ENCODE results near the gene UEVLD. TPM values are rescaled to one million over a fixed set of nuclear protein-coding genes. Genes with fewer than 3 reads are reported as not detected.

UEVLD gene
- total and polyA plus RNA-seq, 2 donors (not counting 1 experiment from before 2014, with no cell fraction given): 6.3 to 12.8 TPM

DNA sequence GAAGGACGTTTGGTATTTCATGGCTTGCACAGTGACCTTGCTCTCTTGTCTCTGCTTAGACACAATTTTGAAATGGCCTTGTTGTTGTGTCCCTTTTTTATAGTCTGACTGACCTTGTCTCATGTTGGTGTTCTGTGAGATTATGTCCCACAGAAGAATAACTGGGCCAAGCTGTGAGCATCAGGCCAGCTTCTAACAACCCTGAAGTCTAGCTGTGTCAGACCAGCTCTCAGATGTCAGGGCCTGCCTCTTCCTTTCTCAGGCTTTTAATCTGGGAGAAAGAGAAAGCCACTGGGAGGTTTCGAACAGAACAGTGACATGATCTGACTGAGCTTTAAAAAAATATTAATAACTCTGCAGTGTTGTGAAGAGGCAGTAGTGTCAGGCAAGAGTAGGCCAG is 2.0 kb upstream of the UEVLD start:
- Histone ChIP-seq H3K4me3 (ENCODE audit: control extremely low read depth in 1 of 5, extremely low read depth in 1 of 5, insufficient read depth in 1 of 5, low read depth in 2 of 5, low read length in 4 of 5) (no peak overlapping the region), H3K4me1 (ENCODE audit: control insufficient read depth in 2 of 2, insufficient read depth in 2 of 2, low read length in 2 of 2) (peaks cover 13 to 17% of the 10 kb centered on the region in 2 donors), H3K4me2 (replicated peaks; ENCODE audit: low read depth, low read length, poor library complexity, severe bottlenecking) (no peak overlapping the region), H3K9me3 (ENCODE audit: control extremely low read depth in 1 of 3, control insufficient read depth in 2 of 3, insufficient read depth in 1 of 3, low read length in 2 of 3) (no peaks in the 10 kb centered on the region), H4K20me1 (ENCODE audit: control insufficient read depth, insufficient read depth, low read length, poor library complexity, severe bottlenecking) (no peaks in the 10 kb centered on the region), H3K79me2 (ENCODE audit: control insufficient read depth, insufficient read depth, low read length) (peaks cover 12% of the 10 kb centered on the region), H3K36me3 (replicated peaks in 1 of 2; ENCODE audit: control extremely low read depth in 1 of 2, control insufficient read depth in 1 of 2, extremely low read depth in 1 of 2, insufficient read depth in 2 of 2, low read length in 1 of 2) (no peaks in the 10 kb centered on the region), H3K27me3 (replicated peaks in 1 of 4; ENCODE audit: control extremely low read depth in 1 of 4, control insufficient read depth in 3 of 4, insufficient read depth in 4 of 4, low read length in 3 of 4) (no peaks in the 10 kb centered on the region), H2AFZ (ENCODE audit: insufficient read depth, low read depth, low read length, poor library complexity, severe bottlenecking) (peak overlapping the region; percentile 17), H3K9ac (ENCODE audit: low read length) (no peak overlapping the region), H3K27ac (ENCODE audit: low read length in 2 of 2) (peak overlapping the region in 1 of 2 donors; percentile 21)
- Mint-ChIP-seq H3K27me3 (no peaks in the 10 kb centered on the region), H3K4me3 (no peak overlapping the region), H3K27ac (no peak overlapping the region), H3K9me3 (ENCODE audit: insufficient read depth) (no peaks in the 10 kb centered on the region), H3K4me1 (peaks cover 3% of the 10 kb centered on the region)
- intact Hi-C loops (cut with micrococcal nuclease): no loop called here
- no peak for ATAC-seq (ENCODE audit: low read depth)
- TF ChIP-seq, protein P1, sequence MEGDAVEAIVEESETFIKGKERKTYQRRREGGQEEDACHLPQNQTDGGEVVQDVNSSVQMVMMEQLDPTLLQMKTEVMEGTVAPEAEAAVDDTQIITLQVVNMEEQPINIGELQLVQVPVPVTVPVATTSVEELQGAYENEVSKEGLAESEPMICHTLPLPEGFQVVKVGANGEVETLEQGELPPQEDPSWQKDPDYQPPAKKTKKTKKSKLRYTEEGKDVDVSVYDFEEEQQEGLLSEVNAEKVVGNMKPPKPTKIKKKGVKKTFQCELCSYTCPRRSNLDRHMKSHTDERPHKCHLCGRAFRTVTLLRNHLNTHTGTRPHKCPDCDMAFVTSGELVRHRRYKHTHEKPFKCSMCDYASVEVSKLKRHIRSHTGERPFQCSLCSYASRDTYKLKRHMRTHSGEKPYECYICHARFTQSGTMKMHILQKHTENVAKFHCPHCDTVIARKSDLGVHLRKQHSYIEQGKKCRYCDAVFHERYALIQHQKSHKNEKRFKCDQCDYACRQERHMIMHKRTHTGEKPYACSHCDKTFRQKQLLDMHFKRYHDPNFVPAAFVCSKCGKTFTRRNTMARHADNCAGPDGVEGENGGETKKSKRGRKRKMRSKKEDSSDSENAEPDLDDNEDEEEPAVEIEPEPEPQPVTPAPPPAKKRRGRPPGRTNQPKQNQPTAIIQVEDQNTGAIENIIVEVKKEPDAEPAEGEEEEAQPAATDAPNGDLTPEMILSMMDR (IDR thresholded peaks at IDR 0.05): no peak
- TF ChIP-seq EZH2 (IDR thresholded peaks at IDR 0.05; ENCODE audit: borderline replicate concordance, insufficient read depth, low read depth, low read length, poor library complexity, severe bottlenecking): no peak
- DNase-seq: no peak
- CTCF ChIA-PET: no interaction called here
- WGBS (ENCODE audit: insufficient coverage): 83% methylated on average over 2 of the region's 2 CpGs
- POLR2A ChIA-PET: no interaction called here

DNA sequence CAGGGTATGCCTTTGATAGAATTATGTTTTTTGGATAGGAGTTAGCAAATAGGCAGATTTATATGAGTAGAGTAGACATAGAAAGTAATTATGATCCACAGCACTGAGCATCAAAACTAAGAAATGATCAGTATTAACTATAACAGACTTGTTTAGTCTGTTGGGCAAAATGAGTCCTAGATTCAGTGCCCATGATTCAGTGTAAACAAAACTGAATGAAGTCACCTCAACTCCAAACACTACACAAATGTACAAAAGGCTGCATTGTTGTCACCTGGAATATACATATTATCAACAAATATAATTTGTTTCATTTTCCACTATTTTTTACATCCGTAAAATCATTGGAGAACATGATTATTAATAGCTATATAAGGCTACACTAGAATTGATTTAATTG is 6.7 kb downstream of the UEVLD start:
- intact Hi-C loops (cut with micrococcal nuclease): no loop called here
- H3K9me3 ChIP-seq (ENCODE audit: control extremely low read depth in 1 of 3, control insufficient read depth in 2 of 3, insufficient read depth in 1 of 3, low read length in 2 of 3): no peaks in the 10 kb centered on the region
- Mint-ChIP-seq H3K4me3 (no peak overlapping the region), H3K27me3 (no peaks in the 10 kb centered on the region), H3K4me1 (no peaks in the 10 kb centered on the region), H3K9me3 (ENCODE audit: insufficient read depth) (no peaks in the 10 kb centered on the region), H3K27ac (no peak overlapping the region)
- CTCF ChIA-PET: no interaction called here
- no CpG with 5 or more reads among the region's 1 CpG for WGBS (ENCODE audit: insufficient coverage)
- H4K20me1 ChIP-seq (ENCODE audit: control insufficient read depth, insufficient read depth, low read length, poor library complexity, severe bottlenecking): no peaks in the 10 kb centered on the region
- peaks cover 12% of the 10 kb centered on the region for H3K79me2 ChIP-seq (ENCODE audit: control insufficient read depth, insufficient read depth, low read length)
- H3K4me1 ChIP-seq (ENCODE audit: control insufficient read depth in 2 of 2, insufficient read depth in 2 of 2, low read length in 2 of 2): no peaks in the 10 kb centered on the region
- DNase-seq (no peak), ATAC-seq (ENCODE audit: low read depth) (no peak)
- H3K4me2 ChIP-seq (replicated peaks; ENCODE audit: low read depth, low read length, poor library complexity, severe bottlenecking): no peak overlapping the region
- TF ChIP-seq, protein P1 (IDR thresholded peaks at IDR 0.05): no peak
- TF ChIP-seq EZH2 (IDR thresholded peaks at IDR 0.05; ENCODE audit: borderline replicate concordance, insufficient read depth, low read depth, low read length, poor library complexity, severe bottlenecking): no peak
- H3K4me3 ChIP-seq (ENCODE audit: control extremely low read depth in 1 of 5, extremely low read depth in 1 of 5, insufficient read depth in 1 of 5, low read depth in 2 of 5, low read length in 4 of 5): no peak overlapping the region
- H3K9ac ChIP-seq (ENCODE audit: low read length): no peak overlapping the region
- H3K36me3 ChIP-seq (replicated peaks in 1 of 2; ENCODE audit: control extremely low read depth in 1 of 2, control insufficient read depth in 1 of 2, extremely low read depth in 1 of 2, insufficient read depth in 2 of 2, low read length in 1 of 2): peaks cover 0 to 13% of the 10 kb centered on the region in 2 experiments
- no peak overlapping the region for H3K27ac ChIP-seq (ENCODE audit: low read length in 2 of 2)
- no peaks in the 10 kb centered on the region for H3K27me3 ChIP-seq (replicated peaks in 1 of 4; ENCODE audit: control extremely low read depth in 1 of 4, control insufficient read depth in 3 of 4, insufficient read depth in 4 of 4, low read length in 3 of 4)
- POLR2A ChIA-PET: no interaction called here
- no peak overlapping the region for H2AFZ ChIP-seq (ENCODE audit: insufficient read depth, low read depth, low read length, poor library complexity, severe bottlenecking)

Data from B cell (primary cell).